ENCODE data around the gene THRA. TPM values are rescaled to one million over a fixed set of nuclear protein-coding genes. Genes with fewer than 3 reads are reported as not detected.

The THRA gene
- total and polyA plus RNA-seq, 2 of the 8 experiments (the other 6 are each of a cell fraction or from before 2014, with no cell fraction given), result 6.4 to 10.2 TPM

DNA sequence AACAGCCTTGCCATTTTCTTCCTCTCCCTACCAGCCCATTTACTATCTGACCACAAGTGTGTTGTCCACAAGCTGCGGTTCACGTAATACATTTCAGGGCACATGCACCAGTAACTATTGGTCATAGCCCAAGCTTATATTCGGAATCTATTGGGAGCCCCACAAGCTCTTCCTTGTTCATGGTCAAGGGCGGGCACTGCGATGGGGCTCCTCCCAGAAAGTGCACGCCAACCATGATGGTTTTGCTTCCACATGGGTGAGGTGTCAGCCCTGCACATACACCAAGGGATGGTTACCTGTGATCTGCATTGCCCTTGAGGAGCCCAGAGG is 12.1 kb downstream of the THRA start:
- Histone ChIP-seq H4K20me1 (replicated peaks in 1 of 2; ENCODE audit: control insufficient read depth in 1 of 2, insufficient read depth in 2 of 2, low read length in 2 of 2) (no peaks in the 10 kb centered on the region), H3K79me2 (ENCODE audit: control insufficient read depth in 1 of 2, insufficient read depth in 2 of 2, low read length in 2 of 2) (no peaks in the 10 kb centered on the region), H2AK5ac (ENCODE audit: low read depth, low read length) (peak overlapping the region; percentile 32; the same call in 1 of the 2 replicates), H3K79me1 (ENCODE audit: low read depth, low read length) (no peaks in the 10 kb centered on the region), H3K27me3 (replicated peaks in 1 of 4; ENCODE audit: control insufficient read depth in 3 of 4, extremely low read depth in 1 of 4, insufficient read depth in 3 of 4, low read length in 3 of 4) (no peaks in the 10 kb centered on the region), H4K5ac (ENCODE audit: insufficient read length, low read depth, low read length) (no peak overlapping the region), H3K4me2 (ENCODE audit: insufficient read depth in 1 of 2, low read depth in 2 of 2, low read length in 2 of 2) (peak overlapping the region in 1 of 2 experiments; percentile 38; a peak in 1 of 4 replicates), H3K27ac (ENCODE audit: low read depth, low read length) (no peak overlapping the region), H3K56ac (replicated peaks; ENCODE audit: insufficient read length, low read depth, low read length) (no peak overlapping the region), H2BK15ac (ENCODE audit: low read length) (peak overlapping the region; percentile 88; the same call in 1 of the 2 replicates), H3K18ac (ENCODE audit: extremely low read depth, low read length) (peak overlapping the region; percentile 10; the same call in 1 of the 2 replicates), H3K4ac (replicated peaks; ENCODE audit: insufficient read length, low read depth, low read length) (no peak overlapping the region), H3K14ac (ENCODE audit: insufficient read length) (no peak overlapping the region), H2AFZ (ENCODE audit: low read length) (no peak overlapping the region), H2BK120ac (replicated peaks; ENCODE audit: low read depth, low read length) (no peak overlapping the region), H4K8ac (ENCODE audit: extremely low read depth, insufficient read depth, low read length) (no peak overlapping the region; the same call in 1 of the 2 replicates), H3K23ac (ENCODE audit: insufficient read length) (no peak overlapping the region), H2BK20ac (ENCODE audit: low read length) (peak overlapping the region; percentile 84), H2BK12ac (ENCODE audit: low read depth, low read length) (peak overlapping the region; percentile 82; the same call in 1 of the 2 replicates), H2BK5ac (ENCODE audit: low read depth, low read length) (peak overlapping the region; percentile 82; the same call in 1 of the 2 replicates), H4K91ac (replicated peaks; ENCODE audit: insufficient read length, low read length) (no peak overlapping the region), H3K4me3 (ENCODE audit: extremely low read depth in 1 of 4, insufficient read depth in 2 of 4, low read depth in 3 of 4, low read length in 4 of 4) (no peak overlapping the region), H3K9ac (replicated peaks in 1 of 4; ENCODE audit: extremely low read depth in 1 of 4, low read depth in 3 of 4, low read length in 3 of 4) (no peak overlapping the region), H3K36me3 (ENCODE audit: control insufficient read depth in 2 of 4, insufficient read depth in 4 of 4, low read length in 3 of 4) (no peaks in the 10 kb centered on the region), H3K9me3 (ENCODE audit: insufficient read depth in 2 of 2, low read depth in 1 of 2, low read length in 1 of 2) (no peaks in the 10 kb centered on the region), H3K4me1 (replicated peaks in 1 of 4; ENCODE audit: control insufficient read depth in 3 of 4, insufficient read depth in 4 of 4, low read length in 3 of 4) (peaks cover 15 to 36% (median 33%) of the 10 kb centered on the region in 4 experiments), H3K23me2 (ENCODE audit: low read depth, low read length) (no peaks in the 10 kb centered on the region; the same call in 1 of the 2 replicates)
- FAIRE-seq (no peak), DNase-seq (ENCODE audit: low read depth in 1 of 2, low spot score in 2 of 2) (no peak)
- POLR2A ChIA-PET (ENCODE audit: partially characterized antibody), result interaction anchor here (0.6 to 6.7 kb wide), 23 partner anchors 8 to 107 kb away, joined by 3 to 64 read pairs (median 5); partner anchors contain the start of genes CASC3, MED24, NR1D1 and PSMD3
- CTCF ChIA-PET (ENCODE audit: partially characterized antibody), result interaction anchor here (0.7 to 38.4 kb wide), 27 partner anchors 10 to 290 kb away, joined by 3 to 876 read pairs (median 6); partner anchors contain the start of genes CASC3, CSF3, GJD3 and GSDMB
- 97% methylated on average over 6 of the region's 6 CpGs; no CpG with 5 or more reads in 1 of the 2 experiments for WGBS, 2 experiments (ENCODE audit: extremely low coverage in 1 of 2, insufficient coverage in 1 of 2, insufficient read length in 1 of 2, insufficient replicate concordance in 2 of 2, low coverage in 1 of 2, low lambda C conversion rate in 2 of 2, missing lambda C conversion rate in 1 of 2)
- TF ChIP-seq ZNF274 (IDR thresholded peaks at IDR 0.05; ENCODE audit: borderline replicate concordance, extremely low read depth, low read length) (no peak), CHD2 (IDR thresholded peaks at IDR 0.05; ENCODE audit: low read length) (no peak), TAF1 (IDR thresholded peaks at IDR 0.05; ENCODE audit: low read depth, low read length) (no peak), SIN3A (conservative IDR thresholded peaks at IDR 0.05 in 1 of 2, IDR thresholded peaks at IDR 0.05 in 1 of 2; ENCODE audit: low read depth in 1 of 2, low read length in 2 of 2) (no peak), CHD1 (IDR thresholded peaks at IDR 0.05; ENCODE audit: low read depth, low read length) (no peak), SIRT6 (IDR thresholded peaks at IDR 0.05; ENCODE audit: low read length) (no peak), RBBP5 (IDR thresholded peaks at IDR 0.05; ENCODE audit: borderline replicate concordance, low read depth, low read length) (no peak), KDM4A (IDR thresholded peaks at IDR 0.05; ENCODE audit: low read depth, low read length, severe bottlenecking) (no peak), KDM5A (IDR thresholded peaks at IDR 0.05; ENCODE audit: low read length) (no peak), KDM1A (IDR thresholded peaks at IDR 0.05; ENCODE audit: borderline replicate concordance, low read length) (no peak)

All from H1 (cell line).